ENCODE data around the gene TRAM2. TPM values are rescaled to one million over a fixed set of nuclear protein-coding genes. Genes with fewer than 3 reads are reported as not detected.

TRAM2 gene
- total RNA-seq, 5 donors from 2014 or later (not counting 1 experiment from before 2014, with no cell fraction given), result 8.8 to 12.1 (median 9.3) TPM

GRCh38 chr6:52595000-52595795 is 18.3 kb upstream of the TRAM2 start:
- WGBS (ENCODE audit: insufficient coverage), result 52% methylated on average over 3 of the region's 7 CpGs
- H3K27ac Mint-ChIP-seq, result no peak overlapping the region
- peaks cover 6 to 10% (median 8%) of the 10 kb centered on the region in 3 donors for H3K4me1 Mint-ChIP-seq
- DNase-seq (no peak), ATAC-seq (replicated peaks in 1 of 4) (no peak)
- CTCF ChIA-PET, result interaction anchor here in 1 of 2 donors (0.5 to 2.2 kb wide), 6 partner anchors 19 to 292 kb away, joined by 3 to 6 read pairs (median 4); partner anchors contain the start of gene TRAM2
- Histone ChIP-seq H3K27me3 (replicated peaks in 1 of 2; ENCODE audit: control insufficient read depth in 2 of 2, extremely low read depth in 1 of 2, insufficient read depth in 2 of 2, low read length in 1 of 2) (peaks cover 0 to 3% of the 10 kb centered on the region in 2 experiments), H3K4me3 (ENCODE audit: control insufficient read depth in 1 of 2, extremely low read depth in 1 of 2, low read length in 1 of 2) (no peak overlapping the region), H3K36me3 (ENCODE audit: control insufficient read depth in 2 of 2, extremely low read depth in 1 of 2, insufficient read depth in 1 of 2, low read length in 1 of 2) (no peaks in the 10 kb centered on the region), H3K9me3 (no peaks in the 10 kb centered on the region), H3K27ac (ENCODE audit: low read length) (no peak overlapping the region), H3K4me1 (ENCODE audit: control insufficient read depth in 1 of 2, extremely low read depth in 1 of 2, insufficient read depth in 2 of 2, low read length in 2 of 2) (peaks cover 0 to 7% of the 10 kb centered on the region in 2 experiments)
- H3K36me3 Mint-ChIP-seq, result no peaks in the 10 kb centered on the region
- no peaks in the 10 kb centered on the region for H3K9me3 Mint-ChIP-seq
- H3K4me3 Mint-ChIP-seq, result no peak overlapping the region
- H3K27me3 Mint-ChIP-seq, result peaks cover 0 to 1% of the 10 kb centered on the region in 2 donors
- POLR2A ChIA-PET, result no interaction called here

GRCh38 chr6:52594221-52594620 is 17.4 kb upstream of the TRAM2 start:
- DNase-seq, result no peak
- no peak overlapping the region for H3K27ac Mint-ChIP-seq
- no peak for ATAC-seq (replicated peaks in 1 of 4)
- peaks cover 6 to 10% (median 8%) of the 10 kb centered on the region in 3 donors for H3K4me1 Mint-ChIP-seq
- POLR2A ChIA-PET, result no interaction called here
- Histone ChIP-seq H3K4me3 (ENCODE audit: control insufficient read depth in 1 of 2, extremely low read depth in 1 of 2, low read length in 1 of 2) (no peak overlapping the region), H3K27ac (ENCODE audit: low read length) (no peak overlapping the region), H3K27me3 (replicated peaks in 1 of 2; ENCODE audit: control insufficient read depth in 2 of 2, extremely low read depth in 1 of 2, insufficient read depth in 2 of 2, low read length in 1 of 2) (peaks cover 0 to 3% of the 10 kb centered on the region in 2 experiments), H3K36me3 (ENCODE audit: control insufficient read depth in 2 of 2, extremely low read depth in 1 of 2, insufficient read depth in 1 of 2, low read length in 1 of 2) (no peaks in the 10 kb centered on the region), H3K4me1 (ENCODE audit: control insufficient read depth in 1 of 2, extremely low read depth in 1 of 2, insufficient read depth in 2 of 2, low read length in 2 of 2) (peaks cover 0 to 7% of the 10 kb centered on the region in 2 experiments), H3K9me3 (no peaks in the 10 kb centered on the region)
- H3K27me3 Mint-ChIP-seq, result peaks cover 0 to 1% of the 10 kb centered on the region in 2 donors
- 100% methylated on average over 1 of the region's 5 CpGs for WGBS (ENCODE audit: insufficient coverage)
- no peak overlapping the region for H3K4me3 Mint-ChIP-seq
- no peaks in the 10 kb centered on the region for H3K36me3 Mint-ChIP-seq
- CTCF ChIA-PET, result interaction anchor here in 1 of 2 donors (1.2 to 2.2 kb wide), 2 partner anchors 18 to 58 kb away, joined by 3 to 6 read pairs; partner anchors contain the start of gene TRAM2
- H3K9me3 Mint-ChIP-seq, result no peaks in the 10 kb centered on the region

- H3K27ac Mint-ChIP-seq, result no peak overlapping the region
- no peaks in the 10 kb centered on the region for H3K9me3 Mint-ChIP-seq
- H3K36me3 Mint-ChIP-seq, result no peaks in the 10 kb centered on the region
- H3K4me1 ChIP-seq (ENCODE audit: control insufficient read depth in 1 of 2, extremely low read depth in 1 of 2, insufficient read depth in 2 of 2, low read length in 2 of 2), result peaks cover 0 to 3% of the 10 kb centered on the region in 2 experiments
- WGBS (ENCODE audit: insufficient coverage), result no CpG with 5 or more reads among the region's 1 CpG
- H3K4me3 ChIP-seq (ENCODE audit: control insufficient read depth in 1 of 2, extremely low read depth in 1 of 2, low read length in 1 of 2), result no peak overlapping the region
- H3K27me3 Mint-ChIP-seq, result no peaks in the 10 kb centered on the region
- H3K27ac ChIP-seq (ENCODE audit: low read length), result no peak overlapping the region
- ATAC-seq (replicated peaks in 1 of 4), result no peak
- H3K36me3 ChIP-seq (ENCODE audit: control insufficient read depth in 2 of 2, extremely low read depth in 1 of 2, insufficient read depth in 1 of 2, low read length in 1 of 2), result no peaks in the 10 kb centered on the region
- H3K4me1 Mint-ChIP-seq, result peaks cover 4 to 10% (median 8%) of the 10 kb centered on the region in 3 donors
- ChIA-PET CTCF (interaction anchor here in 1 of 2 donors (0.6 kb wide), 1 partner anchor 8 kb away, joined by 3 read pairs; no protein-coding TSS in a partner anchor), POLR2A (no interaction called here)
- no peaks in the 10 kb centered on the region for H3K9me3 ChIP-seq
- H3K4me3 Mint-ChIP-seq, result no peak overlapping the region
- no peak for DNase-seq
- no peaks in the 10 kb centered on the region for H3K27me3 ChIP-seq (replicated peaks in 1 of 2; ENCODE audit: control insufficient read depth in 2 of 2, extremely low read depth in 1 of 2, insufficient read depth in 2 of 2, low read length in 1 of 2)
Measured at GRCh38 chr6:52591832-52592231, 15.0 kb upstream of the TRAM2 start.

GRCh38 chr6:52590152-52590891 is 13.5 kb upstream of the TRAM2 start:
- WGBS (ENCODE audit: insufficient coverage), result 98% methylated on average over 4 of the region's 5 CpGs
- peaks cover 4 to 9% (median 8%) of the 10 kb centered on the region in 3 donors for H3K4me1 Mint-ChIP-seq
- no peaks in the 10 kb centered on the region for H3K9me3 Mint-ChIP-seq

GRCh38 chr6:52588710-52589091 is 11.8 kb upstream of the TRAM2 start:
- ChIA-PET POLR2A (no interaction called here), CTCF (no interaction called here)
- no peaks in the 10 kb centered on the region for H3K9me3 Mint-ChIP-seq
- peaks cover 0 to 3% of the 10 kb centered on the region in 2 experiments for H3K27me3 ChIP-seq (replicated peaks in 1 of 2; ENCODE audit: control insufficient read depth in 2 of 2, extremely low read depth in 1 of 2, insufficient read depth in 2 of 2, low read length in 1 of 2)
- no peaks in the 10 kb centered on the region for H3K9me3 ChIP-seq
- H3K36me3 Mint-ChIP-seq, result no peaks in the 10 kb centered on the region
- H3K27ac ChIP-seq (ENCODE audit: low read length), result no peak overlapping the region
- H3K27me3 Mint-ChIP-seq, result no peaks in the 10 kb centered on the region
- no peaks in the 10 kb centered on the region for H3K4me1 Mint-ChIP-seq
- no peak for ATAC-seq (replicated peaks in 1 of 4)
- H3K36me3 ChIP-seq (ENCODE audit: control insufficient read depth in 2 of 2, extremely low read depth in 1 of 2, insufficient read depth in 1 of 2, low read length in 1 of 2), result no peaks in the 10 kb centered on the region
- DNase-seq, result no peak
- no peak overlapping the region for H3K4me3 Mint-ChIP-seq
- no peak overlapping the region for H3K27ac Mint-ChIP-seq
- H3K4me3 ChIP-seq (ENCODE audit: control insufficient read depth in 1 of 2, extremely low read depth in 1 of 2, low read length in 1 of 2), result no peak overlapping the region
- WGBS (ENCODE audit: insufficient coverage), result 86% methylated on average over 1 of the region's 1 CpG
- H3K4me1 ChIP-seq (ENCODE audit: control insufficient read depth in 1 of 2, extremely low read depth in 1 of 2, insufficient read depth in 2 of 2, low read length in 2 of 2), result no peaks in the 10 kb centered on the region

More at GRCh38 chr6:52590152-52590891, 13.5 kb upstream of the TRAM2 start:
- Mint-ChIP-seq H3K27ac (no peak overlapping the region), H3K36me3 (no peaks in the 10 kb centered on the region), H3K4me3 (no peak overlapping the region), H3K27me3 (no peaks in the 10 kb centered on the region)
- no peak for ATAC-seq (replicated peaks in 1 of 4)
- POLR2A ChIA-PET, result no interaction called here
- Histone ChIP-seq H3K36me3 (ENCODE audit: control insufficient read depth in 2 of 2, extremely low read depth in 1 of 2, insufficient read depth in 1 of 2, low read length in 1 of 2) (no peaks in the 10 kb centered on the region), H3K4me3 (ENCODE audit: control insufficient read depth in 1 of 2, extremely low read depth in 1 of 2, low read length in 1 of 2) (no peak overlapping the region), H3K4me1 (ENCODE audit: control insufficient read depth in 1 of 2, extremely low read depth in 1 of 2, insufficient read depth in 2 of 2, low read length in 2 of 2) (peaks cover 0 to 3% of the 10 kb centered on the region in 2 experiments), H3K27me3 (replicated peaks in 1 of 2; ENCODE audit: control insufficient read depth in 2 of 2, extremely low read depth in 1 of 2, insufficient read depth in 2 of 2, low read length in 1 of 2) (peaks cover 0 to 3% of the 10 kb centered on the region in 2 experiments), H3K27ac (ENCODE audit: low read length) (no peak overlapping the region), H3K9me3 (no peaks in the 10 kb centered on the region)
- no peak for DNase-seq
- CTCF ChIA-PET, result no interaction called here

GRCh38 chr6:52588087-52588709 is 11.3 kb upstream of the TRAM2 start:
- Histone ChIP-seq H3K9me3 (no peaks in the 10 kb centered on the region), H3K27ac (ENCODE audit: low read length) (no peak overlapping the region), H3K4me1 (ENCODE audit: control insufficient read depth in 1 of 2, extremely low read depth in 1 of 2, insufficient read depth in 2 of 2, low read length in 2 of 2) (no peaks in the 10 kb centered on the region), H3K36me3 (ENCODE audit: control insufficient read depth in 2 of 2, extremely low read depth in 1 of 2, insufficient read depth in 1 of 2, low read length in 1 of 2) (no peaks in the 10 kb centered on the region), H3K4me3 (ENCODE audit: control insufficient read depth in 1 of 2, extremely low read depth in 1 of 2, low read length in 1 of 2) (no peak overlapping the region), H3K27me3 (replicated peaks in 1 of 2; ENCODE audit: control insufficient read depth in 2 of 2, extremely low read depth in 1 of 2, insufficient read depth in 2 of 2, low read length in 1 of 2) (peaks cover 0 to 3% of the 10 kb centered on the region in 2 experiments)
- Mint-ChIP-seq H3K4me1 (no peaks in the 10 kb centered on the region), H3K27me3 (no peaks in the 10 kb centered on the region), H3K9me3 (no peaks in the 10 kb centered on the region), H3K4me3 (no peak overlapping the region), H3K27ac (no peak overlapping the region), H3K36me3 (no peaks in the 10 kb centered on the region)
- WGBS (ENCODE audit: insufficient coverage), result 100% methylated on average over 2 of the region's 8 CpGs
- CTCF ChIA-PET, result no interaction called here
- DNase-seq (no peak), ATAC-seq (replicated peaks in 1 of 4) (no peak)
- POLR2A ChIA-PET, result no interaction called here
